Pons (tissue), 1 donor: ENCODE results near the gene POLR2F.
"Not testable (repeated sequence)": the region's sequence is repeated elsewhere in the genome, so short reads cannot be mapped to it uniquely, and the experiment has no call there.

Experiments used
- DNase-seq: peaks from one replicate; pipeline ENCODE4 v3.0.0-alpha.2; 2016; ENCODE audit warnings: low spot score

POLR2F gene

DNA sequence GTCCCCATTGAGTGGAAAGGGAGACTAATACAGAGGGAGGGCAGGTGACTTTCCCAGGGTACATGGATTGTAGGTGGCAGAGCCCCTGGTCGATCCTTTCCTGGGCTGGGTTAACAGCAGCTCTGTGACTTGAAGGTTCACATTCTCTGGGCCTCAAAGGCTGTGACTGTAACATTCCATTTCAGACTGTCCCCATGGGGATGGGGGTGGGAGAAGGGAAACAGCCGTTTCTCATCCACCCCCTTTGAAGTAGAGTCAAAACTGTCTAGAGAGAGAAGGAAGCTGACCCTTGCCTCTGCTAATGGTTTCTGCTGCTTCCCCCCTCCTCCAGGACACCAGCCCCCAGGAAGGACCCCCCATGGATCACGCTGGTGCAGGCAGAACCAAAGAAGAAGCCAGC, 28.2 kb upstream of the POLR2F start:
- DNase-seq: no peak

DNA sequence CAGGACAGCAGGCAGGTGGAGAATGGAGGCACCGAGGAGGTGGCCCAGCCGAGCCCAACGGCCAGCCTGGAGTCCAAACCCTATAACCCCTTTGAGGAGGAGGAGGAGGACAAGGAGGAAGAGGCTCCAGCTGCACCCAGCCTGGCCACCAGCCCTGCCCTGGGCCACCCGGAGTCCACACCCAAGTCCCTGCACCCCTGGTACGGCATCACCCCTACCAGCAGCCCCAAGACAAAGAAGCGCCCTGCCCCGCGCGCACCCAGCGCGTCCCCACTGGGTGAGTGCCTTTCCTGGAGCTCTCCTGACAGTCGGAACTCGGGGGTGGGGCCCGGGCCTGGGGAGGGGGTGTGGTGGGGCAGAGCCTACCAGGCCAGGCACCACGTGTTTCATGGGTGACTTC, 27.7 kb upstream of the POLR2F start:
- no peak for DNase-seq

DNA sequence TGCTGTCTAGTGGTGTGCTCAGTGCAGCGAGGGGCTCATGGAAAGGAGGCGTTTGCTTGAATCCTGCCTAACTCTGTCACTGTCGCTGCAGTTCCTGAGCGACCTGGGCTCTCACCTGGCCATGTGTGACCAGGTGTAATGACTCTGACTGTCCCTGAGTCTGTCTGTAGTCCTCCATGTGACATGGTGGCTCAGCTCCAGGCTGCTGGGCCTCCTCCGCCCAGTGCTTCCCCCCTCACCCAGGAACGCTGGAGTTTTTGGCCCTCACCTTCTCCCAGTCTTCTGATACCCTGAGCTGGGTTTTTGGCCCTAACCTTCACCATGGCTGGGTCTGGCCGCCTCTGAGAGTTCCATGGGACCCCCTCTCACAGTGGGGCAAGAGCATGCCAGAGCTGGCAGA, 27.1 kb upstream of the POLR2F start:
- no peak for DNase-seq

DNA sequence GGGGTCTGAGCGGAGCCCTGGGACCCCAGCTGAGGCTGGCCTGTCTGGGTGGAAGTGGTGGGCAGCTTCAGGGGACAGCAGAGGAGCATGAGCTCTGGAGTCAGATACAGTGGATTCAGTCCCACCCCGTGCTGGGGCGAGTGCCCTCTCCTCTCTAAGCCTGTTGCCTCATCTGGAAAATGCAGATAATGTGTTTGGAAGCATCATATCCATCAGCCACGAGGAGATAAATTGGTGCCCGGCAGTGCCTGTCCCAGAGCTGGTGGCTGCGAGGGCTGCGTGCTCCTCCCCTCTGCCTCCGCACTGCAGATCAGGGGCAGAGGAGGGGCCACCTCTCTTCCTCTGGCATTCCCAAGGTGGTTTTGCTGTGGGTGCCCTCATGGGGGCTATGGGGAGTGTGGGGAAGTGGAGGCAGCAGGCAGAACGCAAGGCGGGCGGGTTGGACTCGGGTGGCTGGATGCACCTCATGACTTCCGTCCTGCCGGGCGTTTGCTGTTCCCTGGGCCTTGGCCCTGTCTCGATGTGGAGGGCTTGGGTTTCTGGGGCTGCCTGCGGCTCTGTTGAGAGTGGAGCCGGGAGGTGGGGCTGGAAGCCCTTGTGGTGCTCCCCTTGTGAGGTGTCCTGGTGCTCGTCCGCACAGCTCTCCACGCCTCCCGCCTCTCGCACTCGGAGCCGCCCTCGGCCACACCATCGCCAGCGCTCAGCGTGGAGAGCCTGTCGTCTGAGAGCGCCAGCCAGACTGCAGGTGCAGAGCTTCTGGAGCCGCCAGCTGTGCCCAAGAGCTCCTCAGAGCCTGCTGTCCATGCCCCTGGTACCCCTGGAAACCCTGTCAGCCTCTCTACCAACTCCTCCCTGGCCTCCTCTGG, 26.5 kb upstream of the POLR2F start:
- peak; percentile 43 for DNase-seq

DNA sequence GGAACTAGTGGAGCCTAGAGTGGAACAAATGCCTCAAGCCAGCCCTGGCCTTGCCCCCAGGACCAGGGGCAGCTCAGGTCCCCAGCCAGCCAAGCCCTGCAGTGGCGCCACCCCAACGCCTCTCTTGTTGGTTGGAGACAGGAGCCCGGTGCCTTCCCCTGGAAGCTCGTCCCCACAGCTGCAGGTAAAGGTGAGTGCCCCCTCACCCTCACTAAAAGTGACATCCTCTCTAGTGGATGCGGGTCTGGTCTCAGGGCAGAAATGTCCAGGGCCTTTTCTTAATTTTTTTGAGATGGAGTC, 25.9 kb upstream of the POLR2F start:
- no peak for DNase-seq

DNA sequence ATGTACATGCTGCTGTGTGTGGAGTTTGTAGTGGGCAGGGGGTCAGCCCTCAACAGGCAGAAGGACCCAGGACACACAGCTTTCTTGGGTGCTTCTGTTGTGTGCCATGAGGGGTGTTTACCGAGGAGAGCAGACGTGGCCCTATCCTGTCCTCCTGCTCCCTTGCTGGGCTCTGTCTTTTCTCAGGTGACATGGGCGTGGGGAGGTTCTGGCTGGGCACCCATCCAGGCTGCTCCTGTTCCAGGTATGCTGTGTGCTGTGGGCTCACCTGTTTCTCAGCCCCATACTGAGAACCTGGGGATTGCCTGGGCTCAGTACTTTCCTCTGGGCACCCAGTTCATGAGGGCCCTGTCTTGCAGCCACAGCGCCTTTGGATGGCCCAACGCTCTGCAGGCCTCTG, 24.1 kb upstream of the POLR2F start:
- no peak for DNase-seq

DNA sequence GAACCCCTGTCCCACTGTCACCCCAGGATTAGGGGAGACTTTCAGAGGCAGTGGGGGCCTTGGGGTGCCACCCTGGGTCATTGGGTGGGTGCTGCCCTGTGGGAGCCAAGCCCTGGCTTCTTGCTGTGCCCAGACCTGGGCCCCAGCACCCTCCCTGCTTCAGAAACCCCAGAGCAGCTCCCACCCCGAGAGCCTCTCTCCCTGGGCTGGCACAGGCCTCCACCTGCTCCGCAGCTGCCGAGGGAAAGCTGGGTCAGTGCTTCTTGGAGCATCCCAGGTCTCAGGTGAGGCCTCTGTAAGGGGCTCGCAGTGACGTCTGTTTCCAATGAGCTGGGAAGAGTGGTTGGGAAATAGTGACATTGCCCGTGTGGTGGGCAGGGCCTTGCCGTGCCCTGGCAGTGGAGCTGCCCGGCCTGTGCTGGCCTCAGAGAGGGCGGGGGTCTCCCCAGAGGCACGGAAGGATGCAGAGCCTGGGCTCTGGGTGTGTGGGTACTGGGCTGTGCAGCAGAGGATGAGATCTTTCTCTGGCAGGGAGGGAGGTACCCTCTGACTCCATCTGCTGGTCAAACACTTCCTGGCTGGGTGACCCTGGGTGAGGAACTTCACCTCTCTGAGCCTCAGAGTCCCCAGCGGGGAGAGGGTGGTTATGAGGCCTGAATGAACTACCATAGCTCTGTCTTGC, 23.1 kb upstream of the POLR2F start:
- DNase-seq: no peak

DNA sequence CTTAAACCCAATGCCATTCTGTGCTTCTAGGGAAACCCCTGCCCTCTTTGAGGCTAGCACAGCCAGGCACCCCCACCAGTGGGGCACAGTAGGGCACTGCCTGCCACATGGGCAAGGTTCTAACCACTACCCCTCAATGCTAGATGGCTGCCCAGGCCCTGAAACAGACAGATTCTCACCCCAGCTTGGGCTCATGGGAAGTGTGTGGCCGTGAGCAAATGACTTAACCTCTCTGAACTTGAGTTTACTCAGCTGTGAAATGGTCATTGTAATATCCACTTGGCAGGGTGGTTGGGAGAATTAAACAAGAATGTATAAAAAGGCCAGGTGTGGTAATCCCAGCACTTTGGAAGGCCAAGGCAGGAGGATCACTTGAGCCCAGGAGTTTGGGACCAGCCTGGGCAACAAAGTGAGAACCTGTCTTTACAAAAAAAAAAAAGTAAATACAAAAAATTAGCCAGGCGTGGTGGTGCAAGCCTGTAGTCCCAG, 22.5 kb upstream of the POLR2F start:
- no peak for DNase-seq

DNA sequence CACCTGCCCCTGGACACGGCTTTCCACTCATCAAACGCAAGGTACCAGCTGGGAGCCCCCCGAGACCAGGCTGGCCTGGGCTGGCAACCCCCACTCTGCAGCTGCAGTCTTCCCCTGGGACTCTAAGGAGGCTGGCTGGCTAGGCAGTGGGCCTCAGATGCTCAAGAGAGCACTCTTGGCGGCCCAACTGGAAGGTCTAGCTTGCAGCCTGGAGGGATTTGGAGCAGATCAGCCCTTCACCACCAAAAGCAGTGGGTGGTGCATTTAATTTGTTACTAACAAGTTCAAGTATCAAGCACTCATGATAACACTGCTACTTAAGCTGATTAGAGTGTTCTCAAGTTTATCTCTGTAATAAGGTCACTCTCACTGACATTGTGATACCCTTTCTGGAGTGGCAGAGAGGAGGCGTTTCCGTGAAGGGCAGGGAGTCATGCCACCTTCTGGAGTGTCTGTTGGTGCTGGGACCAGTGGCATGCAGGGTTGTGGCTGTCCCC, 21.6 kb upstream of the POLR2F start:
- DNase-seq: no peak

DNA sequence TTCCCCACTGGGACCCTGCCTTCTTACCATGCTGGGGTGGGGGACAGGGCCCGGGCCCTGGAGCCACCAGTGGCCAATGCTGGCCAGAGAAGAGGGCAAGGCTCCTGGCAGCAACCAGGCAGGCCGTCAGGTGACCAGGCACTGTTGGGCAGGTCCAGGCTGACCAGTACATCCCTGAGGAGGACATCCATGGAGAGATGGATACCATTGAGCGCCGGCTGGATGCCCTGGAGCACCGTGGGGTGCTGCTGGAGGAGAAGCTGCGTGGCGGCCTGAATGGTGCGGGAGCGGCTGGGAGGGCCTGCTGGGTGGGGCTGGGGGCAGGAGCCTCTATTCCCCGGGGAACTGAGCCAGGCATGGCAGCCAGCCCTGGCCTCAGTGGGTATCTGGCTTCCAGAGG, 21.1 kb upstream of the POLR2F start:
- DNase-seq: no peak

DNA sequence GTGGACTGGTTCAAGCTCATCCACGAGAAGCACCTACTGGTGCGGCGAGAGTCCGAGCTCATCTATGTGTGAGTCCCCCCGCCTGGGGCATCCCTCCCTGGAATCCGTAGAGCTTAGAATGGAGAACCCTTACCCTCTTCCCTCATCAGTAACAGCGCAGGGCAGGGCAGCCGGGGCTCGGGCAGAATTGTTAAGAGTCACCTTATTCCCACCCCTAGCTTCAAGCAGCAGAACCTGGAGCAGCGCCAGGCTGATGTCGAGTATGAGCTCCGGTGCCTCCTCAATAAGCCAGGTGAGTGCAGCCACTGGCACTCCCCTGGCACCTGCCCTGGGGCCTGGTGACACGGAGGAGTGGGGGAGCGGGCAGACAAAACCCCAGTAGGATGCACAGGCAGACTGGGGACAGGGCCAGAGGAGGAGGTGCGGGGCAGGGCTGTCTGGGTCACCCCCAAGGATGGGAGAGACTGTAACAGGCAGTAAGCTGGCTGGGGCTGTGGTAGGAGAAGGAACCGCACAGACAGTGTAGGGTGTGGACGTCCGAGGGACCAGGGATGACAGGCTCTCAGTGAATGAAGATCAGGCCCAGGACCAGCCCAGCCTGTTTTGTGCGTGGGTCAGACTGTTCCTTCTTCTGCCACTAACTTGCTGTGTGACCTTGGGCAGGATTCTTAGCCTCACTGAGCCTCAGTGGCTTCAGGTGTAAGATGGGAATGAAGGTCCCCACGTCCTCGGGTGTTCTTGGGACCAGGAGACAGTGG, 20.5 kb upstream of the POLR2F start:
- no peak for DNase-seq

DNA sequence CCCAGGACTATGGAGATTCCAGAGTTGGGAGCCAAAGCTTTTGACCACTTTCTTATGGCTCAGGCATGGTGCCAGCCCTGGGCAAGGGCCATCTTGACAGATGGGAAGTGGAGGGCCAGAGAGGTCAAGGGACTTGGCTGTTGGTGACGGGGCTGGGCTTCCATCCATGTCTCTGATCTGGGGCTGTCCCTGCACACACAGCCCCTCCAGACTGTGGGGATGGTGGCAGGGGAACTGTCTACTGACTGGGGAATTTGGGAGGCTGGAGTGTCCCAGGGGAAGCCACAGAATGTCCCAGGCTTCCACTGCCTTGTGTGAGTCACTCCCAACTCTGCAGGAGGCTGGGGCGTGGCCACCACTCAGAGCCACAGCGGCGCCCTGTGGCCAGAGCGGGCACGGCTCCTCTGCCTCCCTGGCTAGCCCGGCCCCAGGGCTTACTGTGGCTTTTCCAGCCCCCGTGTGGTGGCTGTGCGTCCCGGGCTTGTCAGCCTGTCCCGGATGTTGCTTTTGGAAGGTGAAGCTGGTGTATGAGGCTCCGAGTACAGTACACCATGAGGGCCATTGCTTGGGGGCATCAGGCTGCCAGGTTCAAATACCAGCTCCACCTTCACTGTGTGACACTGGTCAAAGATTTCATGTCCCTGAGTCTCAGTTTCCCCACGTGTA, 19.7 kb upstream of the POLR2F start:
- peak; percentile 84 for DNase-seq

DNA sequence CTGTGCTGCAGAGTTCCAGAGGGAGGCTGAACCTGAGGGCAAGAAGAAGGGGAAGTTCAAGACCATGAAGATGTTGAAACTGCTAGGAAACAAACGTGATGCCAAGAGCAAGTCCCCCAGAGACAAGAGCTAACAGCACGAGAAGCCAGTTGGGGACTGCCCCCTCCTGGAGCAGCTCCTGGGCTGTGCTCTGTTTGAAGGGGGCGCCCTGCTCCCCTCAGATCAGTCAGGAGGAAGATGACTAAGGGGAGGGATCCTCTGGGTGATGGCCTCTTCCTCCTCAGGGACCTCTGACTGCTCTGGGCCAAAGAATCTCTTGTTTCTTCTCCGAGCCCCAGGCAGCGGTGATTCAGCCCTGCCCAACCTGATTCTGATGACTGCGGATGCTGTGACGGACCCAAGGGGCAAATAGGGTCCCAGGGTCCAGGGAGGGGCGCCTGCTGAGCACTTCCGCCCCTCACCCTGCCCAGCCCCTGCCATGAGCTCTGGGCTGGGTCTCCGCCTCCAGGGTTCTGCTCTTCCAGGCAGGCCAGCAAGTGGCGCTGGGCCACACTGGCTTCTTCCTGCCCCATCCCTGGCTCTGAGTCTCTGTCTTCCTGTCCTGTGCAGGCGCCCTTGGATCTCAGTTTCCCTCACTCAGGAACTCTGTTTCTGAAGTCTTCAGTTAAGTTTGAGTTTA, 12.7 kb upstream of the POLR2F start:
- no peak for DNase-seq

DNA sequence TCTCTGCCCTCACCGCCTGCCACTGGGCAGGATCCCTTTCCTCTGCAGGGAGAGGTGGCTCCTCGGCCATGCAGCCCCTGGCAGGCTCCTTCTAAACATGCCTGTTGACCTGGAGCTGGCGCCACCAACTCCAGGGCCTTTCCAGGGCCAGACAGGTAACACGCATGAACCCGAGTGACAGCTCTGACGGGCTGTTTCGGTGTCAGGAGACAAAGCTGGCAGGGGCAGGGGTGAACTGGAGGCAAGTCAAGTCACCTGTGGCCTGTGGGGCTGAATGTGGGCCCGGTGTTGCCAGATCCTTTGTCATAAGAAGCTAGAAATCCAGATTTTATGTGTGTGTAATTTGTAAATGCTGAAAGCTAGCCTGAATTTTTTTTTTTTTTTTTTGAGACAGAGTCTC, 11.4 kb upstream of the POLR2F start:
- no peak for DNase-seq

DNA sequence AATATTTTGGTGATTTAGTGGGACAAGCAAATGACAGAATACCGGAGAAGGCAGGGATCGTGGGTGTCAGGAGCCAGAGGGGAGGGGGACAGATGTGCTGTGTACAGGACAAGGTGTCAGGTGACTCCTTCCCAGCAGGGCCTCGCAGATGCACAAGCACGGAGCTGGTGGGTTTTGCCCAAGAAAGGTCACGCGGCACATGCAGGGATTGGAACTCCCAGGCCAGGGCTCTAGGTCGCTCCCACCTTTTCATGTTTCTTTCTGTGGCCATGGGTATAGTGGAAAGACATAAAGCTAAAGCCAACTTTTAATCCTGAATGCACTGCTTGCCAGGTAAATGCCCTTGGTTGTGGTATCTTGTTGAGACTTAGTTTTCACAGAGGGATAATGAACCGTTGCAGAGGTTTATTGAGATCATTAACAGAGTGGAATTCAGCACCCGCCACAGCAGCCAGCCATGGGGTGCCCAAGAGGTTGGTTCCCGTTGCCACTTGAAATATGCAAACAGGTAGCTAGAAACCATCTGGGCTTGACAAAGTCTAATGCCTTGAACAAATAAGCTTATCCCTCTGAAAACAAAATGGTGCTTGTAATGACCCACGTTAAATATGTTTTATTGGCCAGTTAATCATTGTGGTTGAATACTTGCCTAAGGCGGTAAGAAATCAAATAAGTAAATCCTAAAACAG, 10.2 kb upstream of the POLR2F start:
- no peak for DNase-seq

DNA sequence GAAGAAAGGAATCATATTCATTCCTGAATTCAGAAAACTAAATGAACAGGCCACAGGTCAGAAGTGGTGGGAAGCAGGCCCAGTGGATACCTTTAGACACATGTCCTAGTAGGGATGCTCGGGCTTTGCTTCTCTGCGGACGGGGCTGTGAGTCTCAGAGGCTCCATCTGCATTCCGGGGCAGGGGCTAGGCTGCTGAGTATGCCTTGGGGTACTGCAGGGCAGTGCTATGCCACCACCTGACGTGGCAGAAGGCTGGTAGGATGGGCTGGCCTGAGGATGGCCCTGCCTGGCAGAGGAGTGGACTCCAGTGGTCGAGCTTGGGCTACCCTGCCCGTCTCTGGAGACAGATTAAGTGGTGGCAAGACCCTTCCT, 9.7 kb upstream of the POLR2F start:
- no peak for DNase-seq

DNA sequence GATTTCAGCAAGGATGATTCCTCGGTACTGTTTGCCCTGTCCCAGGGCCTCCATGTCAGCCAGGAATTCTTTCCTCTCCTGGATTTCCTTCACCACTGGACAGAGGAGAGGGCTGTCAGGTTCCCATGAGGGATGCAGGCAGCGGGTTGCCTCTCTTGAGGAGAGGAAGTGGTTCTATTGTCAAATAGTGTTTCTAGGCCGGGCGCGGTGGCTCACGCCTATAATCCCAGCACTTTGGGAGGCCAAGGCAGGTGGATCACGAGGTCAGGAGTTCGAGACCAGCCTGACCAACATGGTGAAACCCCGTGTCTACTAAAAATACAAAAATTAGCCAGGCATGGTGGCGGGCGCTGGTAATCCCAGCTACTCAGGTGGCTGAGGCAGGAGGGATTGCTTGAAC, 9.1 kb upstream of the POLR2F start:
- DNase-seq: not testable (repeated sequence)

DNA sequence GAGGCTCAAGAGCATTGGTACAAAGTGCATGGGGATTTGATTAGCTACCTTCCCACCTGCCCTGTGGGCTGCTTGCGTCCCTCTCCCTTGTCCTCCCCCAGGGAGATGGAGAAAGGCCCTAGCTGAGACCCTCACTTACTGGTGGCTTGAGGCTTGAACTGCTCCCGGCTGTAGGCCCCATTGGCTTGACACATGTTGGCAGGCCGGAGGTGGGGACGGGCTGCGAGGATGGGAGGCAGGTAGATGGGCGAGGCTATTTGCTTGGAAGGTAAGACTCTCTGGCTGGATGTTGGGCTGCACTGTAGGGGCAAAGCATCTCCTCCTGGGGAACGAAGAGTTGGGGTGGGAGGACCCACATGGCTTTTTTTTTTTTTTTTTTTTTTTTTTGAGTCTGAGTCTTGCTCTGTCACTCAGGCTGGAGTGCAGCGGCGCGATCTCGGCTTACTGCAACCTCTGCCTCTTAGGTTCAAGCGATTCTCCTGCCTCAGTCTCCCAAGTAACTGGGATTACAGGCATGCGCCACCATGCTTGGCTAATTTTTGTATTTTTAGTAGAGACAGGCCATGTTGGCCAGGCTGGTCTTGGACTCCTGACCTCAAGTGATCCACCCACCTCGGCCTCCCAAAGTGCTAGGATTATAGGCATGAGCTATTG, 6.2 kb upstream of the POLR2F start:
- not testable (repeated sequence) for DNase-seq

DNA sequence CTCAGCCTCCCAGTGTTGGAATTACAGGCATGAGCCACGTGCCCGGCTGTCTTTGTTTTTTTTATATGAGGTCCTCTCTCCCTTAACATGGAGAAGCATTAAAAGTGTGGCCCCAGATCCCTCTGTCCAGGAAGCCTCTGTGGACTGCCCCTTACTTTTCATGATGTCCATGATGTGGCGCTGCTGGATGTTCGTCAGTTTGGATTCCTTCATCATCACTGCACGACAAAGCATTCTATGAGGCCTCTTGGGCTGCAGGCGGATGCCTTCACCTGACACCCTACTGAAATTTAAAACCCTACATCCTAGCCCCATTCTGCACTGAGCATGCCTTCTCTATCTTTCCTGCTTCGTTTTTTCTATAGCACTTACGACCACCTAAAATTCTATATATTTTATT, 2.2 kb upstream of the POLR2F start:
- no peak for DNase-seq

DNA sequence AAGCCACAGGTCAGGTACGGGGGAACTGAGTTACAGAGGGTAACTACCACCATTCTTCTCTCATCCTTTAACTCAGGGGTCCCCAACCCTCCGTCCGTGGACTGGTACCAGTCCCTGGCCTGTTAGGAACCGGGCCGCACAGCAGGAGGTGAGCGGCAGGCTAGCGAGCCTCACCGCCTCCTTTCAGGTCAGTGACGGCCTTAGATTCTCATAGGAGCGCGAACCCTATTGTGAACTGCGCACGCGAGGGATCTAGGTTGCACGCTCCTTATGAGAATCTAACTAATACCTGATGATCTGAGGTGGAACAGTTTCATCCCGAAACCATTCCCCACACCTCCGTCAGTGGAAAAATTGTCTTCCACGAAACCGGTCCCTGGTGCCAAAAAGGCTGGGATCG, 870 bp upstream of the POLR2F start:
- DNase-seq: not testable (repeated sequence)

DNA sequence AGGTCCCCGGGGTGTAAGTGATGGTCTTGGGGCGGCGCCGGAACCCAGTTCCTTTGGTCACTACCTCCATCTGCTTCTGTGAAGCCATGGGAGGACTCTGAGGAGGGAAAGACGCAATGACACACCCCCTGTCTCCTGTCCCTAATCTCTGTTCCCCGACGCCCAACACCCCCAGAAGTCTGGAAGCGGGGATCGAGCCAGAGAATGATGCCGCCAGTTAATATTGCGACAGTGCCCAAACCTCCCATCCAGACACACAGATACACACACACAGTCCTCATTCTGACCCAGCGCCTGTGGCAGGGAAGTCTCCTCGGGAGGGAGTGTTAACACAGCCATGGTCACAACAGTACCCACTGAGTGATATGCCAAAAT, 450 bp upstream of the POLR2F start:
- peak; percentile 43 for DNase-seq
